Mesendoderm (in vitro differentiated cells): ENCODE results near the gene TF. TPM values are rescaled to one million over a fixed set of nuclear protein-coding genes. Genes with fewer than 3 reads are reported as not detected.

ENCODE experiments used
- small RNA-seq: library from polyadenylated mRNA; stranded (forward); fragments of <200 nt; extraction: miRNeasy Mini kit (QIAGEN cat#:217004); gene quantifications from one replicate; pipeline ENCODE3, GENCODE V24; 2013; ENCODE audit not compliant: insufficient read depth

Gene TF

Small RNAs within 50 kb of the gene (small RNA-seq; reads per million reads assigned to genes)
- gene RNA5SP140 = not detected
